GM12872 (cell line): Measurements from ENCODE around the gene ULK4.

Experiments
- TF ChIP-seq, protein P1 (sequence below): IDR thresholded peaks from 3 replicates; pipeline ENCODE4 v1.5.1; 2011; ENCODE audit warnings: low read depth, mild to moderate bottlenecking, low read length, moderate library complexity; ENCODE audit not compliant: insufficient read depth

Gene ULK4

DNA sequence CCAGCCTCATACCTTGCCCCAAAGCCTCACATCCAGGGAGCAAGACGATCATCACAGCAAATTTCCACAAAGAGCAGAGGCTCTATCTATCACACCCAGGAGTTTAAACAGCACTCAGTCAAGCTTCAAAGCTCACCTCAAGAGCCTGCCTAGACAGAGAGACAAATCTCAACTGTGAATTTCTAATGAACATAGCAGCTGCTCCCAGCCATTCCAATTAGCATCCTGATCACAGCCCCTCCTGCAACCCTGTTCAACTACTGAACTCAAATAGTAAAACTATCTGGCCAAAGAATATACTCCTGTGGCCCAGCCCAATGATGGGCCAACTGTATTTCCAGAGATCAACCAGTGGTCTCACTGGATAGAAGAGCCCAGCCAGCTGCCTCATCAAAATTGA lies 492.8 kb downstream of the ULK4 start:
- TF ChIP-seq, protein P1, sequence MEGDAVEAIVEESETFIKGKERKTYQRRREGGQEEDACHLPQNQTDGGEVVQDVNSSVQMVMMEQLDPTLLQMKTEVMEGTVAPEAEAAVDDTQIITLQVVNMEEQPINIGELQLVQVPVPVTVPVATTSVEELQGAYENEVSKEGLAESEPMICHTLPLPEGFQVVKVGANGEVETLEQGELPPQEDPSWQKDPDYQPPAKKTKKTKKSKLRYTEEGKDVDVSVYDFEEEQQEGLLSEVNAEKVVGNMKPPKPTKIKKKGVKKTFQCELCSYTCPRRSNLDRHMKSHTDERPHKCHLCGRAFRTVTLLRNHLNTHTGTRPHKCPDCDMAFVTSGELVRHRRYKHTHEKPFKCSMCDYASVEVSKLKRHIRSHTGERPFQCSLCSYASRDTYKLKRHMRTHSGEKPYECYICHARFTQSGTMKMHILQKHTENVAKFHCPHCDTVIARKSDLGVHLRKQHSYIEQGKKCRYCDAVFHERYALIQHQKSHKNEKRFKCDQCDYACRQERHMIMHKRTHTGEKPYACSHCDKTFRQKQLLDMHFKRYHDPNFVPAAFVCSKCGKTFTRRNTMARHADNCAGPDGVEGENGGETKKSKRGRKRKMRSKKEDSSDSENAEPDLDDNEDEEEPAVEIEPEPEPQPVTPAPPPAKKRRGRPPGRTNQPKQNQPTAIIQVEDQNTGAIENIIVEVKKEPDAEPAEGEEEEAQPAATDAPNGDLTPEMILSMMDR, result no peak

DNA sequence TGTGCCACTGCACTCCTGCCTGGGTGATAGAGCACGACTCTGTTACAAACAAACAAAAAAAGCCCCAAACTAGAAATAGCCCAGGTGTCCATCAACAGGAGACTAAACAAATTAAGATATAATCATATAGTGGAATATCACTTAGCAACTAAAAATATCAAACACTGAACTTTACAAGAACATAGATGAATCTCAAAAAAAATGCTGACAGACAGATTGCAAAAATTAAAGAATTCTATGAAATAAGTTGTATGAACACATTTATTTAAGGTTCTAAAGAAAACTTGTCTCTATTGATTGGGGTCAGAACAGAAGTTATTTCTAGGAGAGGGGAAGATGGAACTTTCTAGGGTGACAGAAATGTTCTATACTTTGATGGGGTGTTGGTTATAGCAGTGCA lies 494.4 kb downstream of the ULK4 start:
- TF ChIP-seq, protein P1, result no peak

DNA sequence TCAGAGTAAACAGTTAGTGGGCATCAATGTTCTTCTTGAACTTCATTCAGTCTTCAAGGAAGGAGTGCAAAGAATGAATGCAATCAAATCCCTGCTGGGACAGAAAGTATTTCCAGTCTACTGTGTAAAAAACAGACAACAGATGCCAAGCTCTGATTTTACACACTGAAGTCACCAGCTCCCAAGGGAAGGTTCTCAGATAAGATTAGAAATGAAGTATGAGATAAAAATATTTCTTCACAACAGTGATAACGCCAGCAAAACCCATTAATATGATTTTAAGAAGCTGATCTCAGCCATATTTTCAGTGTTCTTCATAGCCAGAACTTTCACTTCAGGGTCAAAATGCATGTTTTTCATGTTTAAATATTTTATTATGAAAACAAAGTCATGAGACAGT lies 497.0 kb downstream of the ULK4 start:
- TF ChIP-seq, protein P1, result no peak

DNA sequence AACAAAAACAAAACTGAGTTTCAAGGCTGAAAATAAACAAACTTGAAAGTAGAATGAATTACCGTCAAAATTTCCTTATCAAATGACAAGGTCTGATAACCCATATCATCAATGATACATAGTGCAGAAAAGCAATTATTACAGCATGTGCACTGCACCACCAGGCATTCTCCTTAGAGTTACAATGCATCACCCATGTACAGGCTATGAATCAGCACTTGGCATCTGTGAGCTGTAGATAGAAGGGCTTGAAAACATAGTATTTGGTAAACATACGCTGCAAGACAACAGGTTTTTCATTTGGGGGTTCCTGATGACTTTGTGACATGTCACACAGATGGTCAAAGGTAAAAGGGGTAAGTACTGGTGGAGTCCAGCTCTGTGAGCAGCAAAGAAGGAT lies 497.5 kb downstream of the ULK4 start:
- TF ChIP-seq, protein P1, result no peak

DNA sequence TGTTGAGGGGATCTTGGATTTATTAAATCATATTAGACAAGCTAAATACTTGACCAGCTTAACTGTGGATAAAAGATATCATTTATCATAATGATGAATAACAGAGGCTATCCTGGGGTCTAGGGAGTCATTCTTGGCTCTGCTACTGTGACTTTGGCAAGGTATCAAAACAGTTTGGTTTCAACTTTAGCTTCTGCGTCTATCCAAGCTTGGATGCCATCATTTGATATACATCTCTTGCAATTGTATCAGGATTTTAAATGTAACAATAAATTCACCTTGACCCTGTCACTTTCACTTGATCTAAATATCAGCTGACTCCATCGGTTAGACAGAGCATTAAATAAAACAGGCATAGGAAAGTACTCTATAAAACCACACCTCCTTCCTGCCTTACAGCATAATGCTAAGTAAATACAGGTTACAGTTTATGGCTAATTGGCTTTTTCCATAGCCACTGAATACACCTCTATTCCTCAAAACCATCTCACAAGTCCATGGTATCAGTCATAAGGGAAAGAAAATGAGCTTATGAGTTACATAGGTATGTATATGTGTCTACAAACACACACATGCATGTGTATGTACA lies 499.7 kb downstream of the ULK4 start:
- TF ChIP-seq, protein P1, result no peak

DNA sequence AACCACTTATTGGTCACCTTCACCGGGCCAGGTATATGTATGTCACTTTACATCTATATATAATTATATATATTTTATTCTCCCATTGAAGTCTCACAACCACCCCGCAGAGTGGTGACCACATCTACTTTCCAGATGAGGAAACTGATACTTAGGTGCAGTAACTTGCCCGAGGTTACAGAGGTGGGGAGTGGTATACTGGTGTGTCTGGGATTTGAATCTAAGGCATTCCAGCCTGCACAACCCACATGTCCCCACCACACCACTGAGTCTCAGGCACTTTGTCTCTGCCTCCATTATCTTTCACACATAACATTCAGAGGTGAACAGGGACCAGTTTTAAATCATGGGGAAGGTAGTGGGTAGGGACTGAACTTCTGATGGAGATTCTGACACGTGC lies 501.2 kb downstream of the ULK4 start:
- TF ChIP-seq, protein P1, result no peak

DNA sequence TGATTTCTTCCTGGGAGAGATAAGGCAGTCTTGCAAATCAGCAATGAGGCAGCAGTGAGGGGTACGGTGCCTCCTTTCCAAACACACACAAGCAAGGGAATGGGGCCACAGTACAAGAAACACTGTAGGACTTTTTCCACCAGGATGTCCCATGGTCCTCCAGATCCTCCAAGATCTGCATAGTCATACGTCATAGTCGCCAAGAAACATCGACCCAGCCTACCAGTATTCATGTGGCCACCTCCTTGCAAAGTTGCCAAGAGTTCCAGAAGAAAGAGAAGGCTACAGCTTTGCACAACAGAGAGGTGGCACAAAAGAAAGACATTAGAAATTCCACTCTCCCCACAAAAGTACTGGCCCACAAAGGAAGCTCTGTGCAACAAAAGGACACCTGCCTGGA lies 504.7 kb downstream of the ULK4 start:
- TF ChIP-seq, protein P1, result no peak

DNA sequence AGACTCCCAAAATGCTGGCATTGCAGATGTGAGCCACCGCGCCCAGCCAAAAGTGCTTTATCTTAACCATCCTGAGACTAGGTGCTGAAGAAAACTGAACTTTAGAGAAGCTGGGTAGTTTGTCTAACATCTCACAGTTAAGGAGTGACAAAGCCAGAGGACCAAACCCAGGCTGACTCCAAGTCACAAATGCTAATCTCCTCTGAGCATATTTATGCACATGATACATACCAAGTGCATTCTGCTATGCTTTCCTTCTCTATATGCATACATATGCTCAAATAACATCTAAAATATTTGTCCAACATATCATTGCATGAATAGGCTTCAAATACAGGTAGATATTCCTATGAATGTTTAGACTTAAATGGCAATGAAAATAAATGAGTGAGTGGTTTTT lies 505.7 kb downstream of the ULK4 start:
- TF ChIP-seq, protein P1, result no peak
